Stimulated activated CD8-positive, alpha-beta memory T cell treated with anti-CD3 and anti-CD28 coated beads, Interleukin-2, amount 100 ng/mL, for 48 hours (primary cell): ENCODE data around the gene SERPINB12.

Experiments
- DNase-seq, 2 donors: peaks; one replicate each; pipeline ENCODE4 v3.0.0-alpha.2; 2020; ENCODE audit warnings: low read depth in 2 of 2

Gene SERPINB12

GRCh38 chr18:63603772-63604171 lies 61.6 kb downstream of the SERPINB12 start:
- no peak for DNase-seq

- DNase-seq, result no peak
Measured at GRCh38 chr18:63604791-63605567, 62.8 kb downstream of the SERPINB12 start.

DNA sequence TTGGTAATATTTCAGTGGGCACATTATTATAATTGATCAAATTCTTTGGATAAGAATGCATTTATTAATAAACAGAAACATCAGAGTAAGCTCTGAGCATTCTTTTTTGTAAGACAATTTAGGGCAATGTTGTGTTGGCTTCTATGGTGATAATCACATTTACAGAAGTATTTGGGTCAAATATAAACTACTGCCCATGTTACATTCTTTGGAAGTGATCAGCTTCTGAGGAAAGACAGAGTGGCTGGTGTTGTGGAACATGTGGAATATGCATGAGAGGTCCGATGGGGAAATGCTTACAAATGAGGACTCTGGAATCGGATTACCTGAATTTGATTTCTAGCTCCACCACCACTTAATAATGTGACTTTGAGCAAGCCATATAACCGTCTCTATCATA lies 64.4 kb downstream of the SERPINB12 start:
- no peak for DNase-seq

DNA sequence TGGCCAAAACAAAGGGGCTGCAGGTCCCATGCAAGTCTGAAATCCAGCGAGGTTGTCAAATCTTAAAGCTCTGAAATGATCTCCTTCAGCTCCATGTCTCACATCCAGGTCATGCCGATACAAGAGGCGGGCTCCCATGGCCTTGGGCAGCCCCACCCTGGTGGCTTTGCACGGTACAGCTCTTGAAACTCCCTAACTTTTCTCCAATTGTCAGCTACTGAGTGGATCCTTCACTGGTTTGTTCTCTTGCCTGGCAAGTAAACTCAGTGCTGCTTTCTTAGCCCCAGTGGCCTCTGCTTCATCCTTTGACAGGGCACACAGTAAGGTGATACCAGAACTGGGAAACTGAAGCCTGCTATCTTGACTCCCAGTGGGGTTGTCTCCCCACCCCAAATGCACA lies 71.3 kb downstream of the SERPINB12 start:
- DNase-seq, result no peak

DNA sequence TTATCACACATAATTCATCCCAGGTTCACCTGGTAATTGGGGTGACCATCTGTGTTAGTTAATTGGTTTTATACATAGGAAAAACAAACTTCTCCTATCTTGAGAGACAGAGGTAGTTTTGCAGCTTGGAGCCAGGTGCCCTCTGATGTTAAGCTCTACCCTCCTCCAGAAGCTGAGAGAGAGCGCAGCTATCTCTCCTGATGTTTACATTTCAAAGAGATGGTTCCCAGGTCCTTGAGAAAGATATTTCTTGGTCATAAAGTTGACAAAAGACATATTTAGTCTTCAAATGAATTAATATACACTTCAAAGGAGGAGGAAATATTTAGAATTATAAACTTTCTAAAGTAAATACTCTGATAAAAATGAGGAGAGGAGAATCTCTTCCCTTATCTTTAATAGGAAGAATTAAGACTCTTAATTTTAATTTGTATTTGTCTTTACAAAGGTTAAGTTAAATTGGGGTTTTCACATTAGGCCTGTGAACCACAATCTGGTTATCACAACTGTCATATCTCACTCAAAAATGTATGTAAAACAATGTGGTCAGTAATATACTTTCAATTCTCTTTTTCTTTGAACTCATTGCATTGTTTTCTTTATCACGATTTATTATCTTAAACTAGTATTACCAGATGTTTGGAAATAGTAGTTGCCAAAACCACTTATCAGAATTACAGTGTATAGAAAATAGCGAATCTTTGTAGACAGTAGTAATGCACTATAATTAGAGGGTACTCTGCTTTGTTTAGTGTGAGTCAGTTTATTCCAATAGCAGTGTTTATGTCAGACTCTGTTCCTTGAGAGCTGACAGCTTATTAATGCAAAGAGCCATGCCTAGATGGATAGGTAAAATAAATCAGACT lies 75.1 kb downstream of the SERPINB12 start:
- no peak for DNase-seq

- DNase-seq, result no peak
Measured at GRCh38 chr18:63617915-63618234, 75.7 kb downstream of the SERPINB12 start.
